Endometrial microvascular endothelial cells (primary cell): ENCODE results near the gene CDH18. TPM values are rescaled to one million over a fixed set of nuclear protein-coding genes. Genes with fewer than 3 reads are reported as not detected.

Experiments used
- in situ Hi-C: cut with HindIII; loops from 2 replicates; pipeline ENCODE4 v1.10.0; 2017; ENCODE audit warnings: low sequenced_read_pairs, low pct_unique_long_range_greater_than_20kb; ENCODE audit errors: inconsistent ontology term
- total RNA-seq: library from RNA; depleted of rRNA; stranded (reverse); fragments of >200 nt; gene quantifications from one replicate; pipeline ENCODE4 v1.2.3, GENCODE V29; 2015; ENCODE audit errors: inconsistent ontology term

The CDH18 gene
- total RNA-seq, 1 donor from 2014 or later = not detected

DNA sequence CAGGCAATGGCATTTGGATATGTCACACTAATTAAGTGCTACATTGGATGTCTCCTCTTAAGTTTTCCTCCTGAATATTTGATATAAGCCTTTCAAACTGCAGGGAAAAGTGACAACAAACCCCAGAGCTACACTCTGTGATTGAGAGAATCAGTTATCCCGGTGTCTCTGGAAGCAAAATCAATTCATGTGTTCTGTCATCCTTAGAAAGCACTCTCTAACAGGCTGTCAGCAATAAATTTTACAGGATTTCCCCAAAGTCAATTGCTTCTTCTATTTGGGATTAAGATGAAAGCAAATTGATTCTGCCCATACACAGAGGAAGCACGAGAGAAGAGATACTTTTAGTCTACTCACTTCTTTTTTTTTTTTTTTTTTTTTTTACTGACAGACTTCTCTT lies 332.4 kb downstream of the CDH18 start:
- in situ Hi-C loops = no loop called here

DNA sequence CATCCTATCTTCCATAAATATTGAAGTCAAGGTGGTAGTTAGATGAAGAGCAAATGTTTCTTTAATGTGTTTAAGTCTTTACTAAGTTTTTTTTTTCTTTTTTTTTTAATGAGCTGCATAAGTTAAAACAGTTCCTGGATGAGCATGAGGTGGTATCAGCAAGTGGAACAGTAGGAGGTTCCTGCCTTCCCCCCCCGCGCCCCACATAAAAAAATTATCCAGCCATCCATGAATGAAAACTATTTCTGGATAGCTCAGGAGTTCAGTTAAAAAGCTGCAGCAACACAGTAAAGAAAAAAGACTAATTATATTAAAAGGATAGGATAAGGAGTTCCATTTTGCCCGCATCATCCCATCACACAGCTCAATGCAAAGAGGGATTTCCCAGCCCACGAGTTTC lies 349.5 kb downstream of the CDH18 start:
- in situ Hi-C loops = no loop called here

DNA sequence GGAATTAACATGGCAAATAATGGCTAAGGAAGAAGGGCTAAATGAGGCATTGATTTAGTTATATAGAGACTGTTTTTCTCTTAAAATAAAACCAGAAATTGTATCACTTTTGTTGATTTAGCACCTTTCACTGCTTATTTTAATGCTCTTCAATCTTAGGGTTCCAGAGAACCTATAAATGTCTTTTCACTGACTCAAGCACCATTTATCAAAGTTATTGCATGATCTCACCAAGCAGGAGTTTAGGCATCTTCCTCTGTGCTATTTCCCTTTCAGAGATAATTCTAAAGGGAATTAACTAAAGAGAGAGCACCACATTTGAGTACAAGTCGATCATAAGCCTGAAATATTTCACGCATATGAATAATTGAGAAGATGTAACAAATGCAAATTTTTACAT lies 357.1 kb downstream of the CDH18 start:
- in situ Hi-C loops = no loop called here

GRCh38 chr5:19626211-19626610 lies 361.8 kb downstream of the CDH18 start:
- in situ Hi-C loops = no loop called here

GRCh38 chr5:19625562-19625961 lies 362.4 kb downstream of the CDH18 start:
- in situ Hi-C loops = no loop called here

DNA sequence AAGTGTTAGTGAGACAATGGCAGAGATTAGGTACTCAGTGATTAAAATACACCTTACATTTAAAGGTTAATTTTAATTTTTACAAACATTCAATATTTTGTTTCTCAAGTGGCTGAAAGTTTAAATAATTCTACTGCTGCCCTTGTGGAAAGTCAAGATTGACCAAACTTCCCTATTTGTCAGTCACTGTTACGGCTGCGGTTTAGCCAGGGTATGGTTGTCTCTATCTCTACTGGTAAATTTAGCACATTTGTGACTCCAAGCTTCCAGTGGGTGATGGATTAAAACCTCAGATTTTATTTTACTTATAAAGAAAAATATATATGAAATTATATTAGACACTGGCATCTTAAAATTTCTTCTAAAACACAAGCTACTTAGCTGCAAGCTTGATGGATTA lies 368.4 kb downstream of the CDH18 start:
- in situ Hi-C loops = no loop called here

DNA sequence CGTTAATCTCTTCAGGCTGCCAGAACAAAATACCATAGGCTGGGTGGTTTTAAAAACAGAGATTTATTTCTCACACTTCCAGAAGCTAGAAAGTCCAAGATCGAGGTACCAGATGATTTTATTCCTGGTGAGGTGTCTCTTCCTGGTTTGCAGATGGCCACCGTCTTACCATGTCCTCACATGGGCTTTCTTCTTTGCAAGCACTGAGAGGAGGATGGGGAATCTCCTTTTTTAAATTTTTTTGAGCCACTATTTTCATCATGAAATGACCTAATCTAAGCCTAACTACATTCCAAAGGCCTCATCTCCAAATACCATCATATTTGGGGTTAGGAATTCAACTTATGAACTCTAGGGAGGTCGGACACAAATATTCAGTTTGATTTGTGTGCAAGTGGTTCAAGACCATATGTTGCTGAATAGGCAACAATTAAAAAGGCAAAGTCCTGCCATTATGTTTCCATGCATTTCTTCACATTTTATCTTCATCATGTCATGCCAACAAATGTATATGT lies 371.2 kb downstream of the CDH18 start:
- in situ Hi-C loops = no loop called here

DNA sequence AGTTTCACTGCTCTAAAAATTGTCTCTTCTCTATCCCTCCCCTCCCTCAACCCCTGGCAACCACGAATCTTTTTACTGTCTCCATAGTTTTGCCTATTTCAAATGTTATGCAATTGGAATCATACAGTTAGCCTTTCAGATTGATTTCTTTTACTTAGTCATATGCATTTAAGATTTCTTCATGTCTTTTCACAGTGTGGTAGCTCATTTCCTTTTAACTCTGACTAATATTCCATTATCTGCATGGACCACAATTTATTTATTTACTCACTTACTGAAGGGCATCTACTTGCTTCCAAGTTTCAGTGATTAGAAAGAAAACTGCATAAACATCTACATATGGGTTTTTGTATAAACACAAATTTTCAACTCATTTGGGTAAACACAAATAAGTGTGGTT lies 372.3 kb downstream of the CDH18 start:
- in situ Hi-C loops = no loop called here

- in situ Hi-C loops = no loop called here
These were observed 372.9 kb downstream of the CDH18 start for GRCh38 chr5:19615071-19615470.

- in situ Hi-C loops = no loop called here
These were observed 379.5 kb downstream of the CDH18 start for GRCh38 chr5:19608444-19609002.

DNA sequence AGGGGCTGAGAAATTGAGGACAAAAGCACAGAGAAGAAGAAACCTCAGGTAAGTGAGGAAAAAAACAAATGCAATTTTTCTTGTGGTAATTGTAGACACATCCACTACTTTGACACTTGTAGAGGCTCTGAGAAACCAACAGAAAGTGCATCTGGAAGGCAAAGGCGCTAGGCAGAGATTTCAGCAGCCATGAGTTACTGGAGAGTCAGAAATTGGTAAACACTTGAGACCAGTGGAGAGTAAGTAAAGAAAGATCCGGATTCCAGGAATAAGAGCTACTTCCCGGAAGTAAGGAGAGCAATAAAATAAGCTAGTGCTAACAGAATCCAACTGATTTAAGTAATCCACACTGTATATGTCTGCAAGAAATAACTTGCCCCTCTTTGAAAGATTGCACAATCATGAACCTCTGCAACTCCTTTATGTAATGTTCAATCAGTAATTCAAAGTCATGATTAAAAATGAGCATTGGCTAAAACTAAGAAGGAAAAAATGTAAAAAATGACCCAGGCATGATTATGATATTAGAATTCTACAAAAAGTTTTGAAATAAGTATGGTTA lies 382.1 kb downstream of the CDH18 start:
- in situ Hi-C loops = no loop called here

DNA sequence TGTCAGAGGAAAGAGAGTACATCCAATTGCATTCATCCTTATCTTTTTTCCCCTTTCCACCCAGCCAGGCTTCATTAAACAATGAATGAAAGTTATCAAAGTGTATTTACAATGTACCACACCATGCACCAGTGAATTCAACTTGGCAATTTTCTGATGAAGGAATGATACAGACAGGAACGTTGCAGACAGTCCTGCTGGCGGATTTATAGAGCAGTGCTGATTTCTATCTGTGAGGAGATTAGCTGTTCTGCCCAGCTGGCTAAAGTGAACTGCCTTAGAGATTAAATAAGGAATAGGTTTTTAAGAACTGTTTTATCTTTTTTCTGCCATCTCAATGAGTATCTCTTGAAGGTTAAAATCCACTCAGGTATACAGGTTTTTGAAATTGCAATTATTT lies 403.9 kb downstream of the CDH18 start:
- in situ Hi-C loops = no loop called here

GRCh38 chr5:19577882-19578281 lies 410.1 kb downstream of the CDH18 start:
- in situ Hi-C loops = no loop called here

GRCh38 chr5:19568004-19568403 lies 420.0 kb downstream of the CDH18 start:
- in situ Hi-C loops = no loop called here

- in situ Hi-C loops = no loop called here
These were observed 422.5 kb downstream of the CDH18 start for GRCh38 chr5:19565466-19565865.

DNA sequence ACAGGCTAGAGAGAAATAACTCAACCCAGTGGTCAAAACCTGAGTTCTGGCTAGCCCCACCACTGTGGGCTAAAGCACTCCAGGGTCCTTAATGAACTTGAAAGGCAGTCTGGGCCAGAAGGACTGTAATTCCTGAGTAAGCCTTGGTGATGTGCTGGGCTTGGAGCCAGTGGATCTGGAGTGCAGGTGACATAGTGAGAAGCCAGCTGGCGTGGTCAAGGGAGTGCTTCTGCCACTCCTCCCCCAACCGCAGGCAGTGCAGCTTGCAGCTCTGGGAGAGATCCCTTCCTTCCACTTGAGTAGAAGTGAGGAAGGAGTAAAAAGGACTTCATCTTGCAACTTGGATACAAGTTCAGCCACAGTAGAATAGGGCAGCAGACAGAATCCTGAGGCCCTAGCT lies 424.0 kb downstream of the CDH18 start:
- in situ Hi-C loops = no loop called here

GRCh38 chr5:19555876-19556275 lies 432.1 kb downstream of the CDH18 start:
- in situ Hi-C loops = no loop called here

DNA sequence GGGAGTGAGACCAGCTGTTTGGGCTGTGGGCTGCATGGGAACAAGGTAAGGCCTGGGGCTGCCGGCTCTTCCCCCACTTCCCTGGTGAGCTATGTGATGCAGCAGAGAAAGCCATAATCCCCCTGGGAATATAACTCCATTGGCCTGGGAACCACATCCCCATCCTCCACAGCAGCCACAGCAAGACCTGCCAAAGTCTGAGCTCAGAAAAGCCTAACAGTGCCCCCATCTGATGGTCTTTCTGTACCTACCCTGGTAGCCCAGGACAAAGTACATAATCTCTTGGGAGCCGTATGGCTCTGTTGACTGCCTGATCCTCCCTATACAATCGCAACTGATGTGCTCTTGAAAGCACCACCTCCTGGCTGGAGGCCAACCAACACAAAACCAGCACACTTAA lies 432.6 kb downstream of the CDH18 start:
- in situ Hi-C loops = no loop called here

DNA sequence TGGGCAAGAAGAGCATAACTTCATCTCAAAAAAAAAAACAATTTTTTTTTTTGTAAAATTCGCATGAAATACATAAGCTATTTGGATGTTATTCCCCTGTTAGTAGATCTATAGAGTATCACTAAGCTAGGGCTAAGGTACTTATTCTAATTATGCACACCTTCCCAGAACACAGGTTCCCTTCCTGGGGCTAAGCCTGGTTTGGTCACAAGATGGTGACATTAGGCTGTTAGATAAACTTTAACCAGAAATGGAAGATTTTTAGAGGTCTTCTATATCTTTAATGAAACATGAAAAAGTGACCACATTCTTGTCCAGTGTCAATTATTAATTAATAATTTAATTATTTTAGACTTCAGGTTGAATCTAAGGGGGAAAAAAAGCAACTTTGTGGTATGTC lies 433.5 kb downstream of the CDH18 start:
- in situ Hi-C loops = no loop called here

DNA sequence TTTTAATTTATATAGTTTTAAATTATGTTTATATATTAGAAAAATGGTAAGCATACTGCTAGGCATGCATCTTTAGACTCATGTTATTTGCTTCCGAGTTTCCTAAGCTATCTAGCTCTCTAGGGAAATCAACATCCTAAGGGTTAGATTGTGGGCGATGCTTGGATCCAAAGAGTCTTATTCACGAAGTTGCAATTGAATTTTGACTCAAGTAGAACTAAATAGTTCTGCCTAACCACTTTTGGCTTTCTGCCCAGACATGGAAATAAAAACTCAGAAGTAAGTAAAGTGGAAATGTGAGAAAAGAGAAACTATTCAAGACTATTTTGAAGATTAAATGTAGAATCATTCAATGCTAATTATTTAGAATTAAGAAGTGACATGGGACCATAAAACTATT lies 440.4 kb downstream of the CDH18 start:
- in situ Hi-C loops = no loop called here

DNA sequence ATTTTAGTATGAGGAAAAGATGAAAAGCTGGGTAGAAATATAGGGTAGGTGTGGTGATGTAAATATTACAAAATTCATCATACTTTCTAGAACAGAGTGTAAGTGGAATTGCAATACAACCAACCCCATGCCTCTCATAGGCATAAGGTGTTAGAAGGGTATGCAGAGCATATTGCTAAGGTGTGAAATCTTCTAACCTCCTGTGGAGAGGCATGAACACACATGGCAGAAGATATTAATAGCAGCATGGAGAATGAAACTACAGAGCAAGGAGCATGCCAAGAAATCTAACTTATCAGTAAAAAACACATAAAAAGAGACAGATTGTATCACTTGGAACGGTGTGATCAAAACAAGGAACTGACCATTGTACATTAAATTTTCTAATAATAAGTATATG lies 441.5 kb downstream of the CDH18 start:
- in situ Hi-C loops = no loop called here
